Endodermal cell (in vitro differentiated cells): ENCODE results near the gene GPR6. TPM values are rescaled to one million over a fixed set of nuclear protein-coding genes. Genes with fewer than 3 reads are reported as not detected.

ENCODE experiments used
- DNase-seq: peaks from one replicate; pipeline ENCODE4 v3.0.0-alpha.2; 2017
- H3K27ac ChIP-seq: 2 replicates; pipeline ENCODE4 v1.5.1; 2013; ENCODE audit warnings: mild to moderate bottlenecking, low read depth, low read length, moderate library complexity
- H3K27me3 ChIP-seq: 2 replicates; pipeline ENCODE4 v1.6.1; 2013; ENCODE audit warnings: mild to moderate bottlenecking, low read length, moderate library complexity; ENCODE audit not compliant: insufficient read depth, control insufficient read depth, poor library complexity, severe bottlenecking
- H3K36me3 ChIP-seq: 2 replicates; pipeline ENCODE4 v1.7.0; 2013; ENCODE audit warnings: mild to moderate bottlenecking, low read length, moderate library complexity; ENCODE audit not compliant: control insufficient read depth, insufficient read depth
- H3K4me1 ChIP-seq: one replicate; pipeline ENCODE4 v1.7.0; 2013; ENCODE audit warnings: low read length; ENCODE audit not compliant: control insufficient read depth, insufficient read depth
- H3K4me3 ChIP-seq: 2 replicates; pipeline ENCODE4 v1.5.1; 2013; ENCODE audit warnings: mild to moderate bottlenecking, low read length, moderate library complexity
- H3K9ac ChIP-seq: 2 replicates; pipeline ENCODE4 v1.6.1; 2013; ENCODE audit warnings: mild to moderate bottlenecking, low read length, moderate library complexity; ENCODE audit not compliant: poor library complexity, severe bottlenecking; ENCODE audit errors: extremely low read depth
- H3K9me3 ChIP-seq: 2 replicates; pipeline ENCODE4 v1.6.1; 2013; ENCODE audit warnings: mild to moderate bottlenecking, low read length, moderate library complexity; ENCODE audit not compliant: control insufficient read depth
- H3K27ac Mint-ChIP-seq: 2 replicates; pipeline ENCODE4 v1.8.0; 2020; ENCODE audit warnings: mixed read lengths
- H3K27me3 Mint-ChIP-seq: 2 replicates; pipeline ENCODE4 v1.8.0; 2021; ENCODE audit warnings: mild to moderate bottlenecking, mixed read lengths; ENCODE audit not compliant: insufficient read depth
- H3K36me3 Mint-ChIP-seq: 2 replicates; pipeline ENCODE4 v1.8.0; 2020; ENCODE audit warnings: low read depth, mixed read lengths
- H3K4me1 Mint-ChIP-seq: 2 replicates; pipeline ENCODE4 v1.8.0; 2020; ENCODE audit warnings: mixed read lengths
- H3K4me3 Mint-ChIP-seq: 2 replicates; pipeline ENCODE4 v1.8.0; 2020; ENCODE audit warnings: mild to moderate bottlenecking, moderate library complexity, mixed read lengths
- H3K9me3 Mint-ChIP-seq: 2 replicates; pipeline ENCODE4 v1.8.0; 2020; ENCODE audit warnings: mild to moderate bottlenecking, mixed read lengths
- WGBS, 2 experiments: methylation state at CpG; one replicate each; pipeline versions ENCODE4 v1.1.5 to v1.1.7; 2013; ENCODE audit warnings: missing lambda C conversion rate in 2 of 2, mixed read lengths in 1 of 2; ENCODE audit not compliant: insufficient coverage in 1 of 2, insufficient read length in 1 of 2; 5-methylcytosine and 5-hydroxymethylcytosine counted together
- total RNA-seq, 2 donors: library from RNA; stranded (reverse); fragmentation: NEBNext Ultra II Directional in 1 of 2; extraction: Animal tissue kit (Norgen Biotek cat#: 25700) in 1 of 2; gene quantifications; 2 replicates in 1 of 2; 3 replicates in 1 of 2; pipeline ENCODE4 v1.2.1, GENCODE V29; 2021
- TF ChIP-seq, protein P1 (sequence below): fragments of 200-600 bp; sonication (generic); conservative IDR thresholded peaks from 2 replicates; pipeline ENCODE4 v1.5.0; 2021; ENCODE audit warnings: antibody characterized with exemption, mild to moderate bottlenecking

Gene GPR6
- total RNA-seq, 2 donors from 2014 or later: 0.24 TPM; not detected in 1

DNA sequence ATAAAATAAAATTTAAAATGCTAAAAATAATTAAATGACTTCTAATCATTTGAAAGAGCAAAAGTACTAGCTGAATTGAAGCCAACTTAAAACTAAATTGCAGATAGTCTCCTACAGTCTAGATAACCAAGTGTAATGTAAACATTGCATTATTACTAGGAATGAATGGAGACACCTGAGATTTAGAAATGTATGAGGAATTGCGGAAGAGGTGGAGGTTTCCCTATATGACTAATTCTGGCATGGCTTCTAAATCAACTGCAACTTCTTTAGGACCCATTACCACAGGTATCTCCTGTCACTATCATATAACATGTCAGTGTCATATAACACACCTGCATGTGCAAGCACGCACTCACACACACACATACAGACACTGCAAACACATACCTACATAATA is 13.2 kb upstream of the GPR6 start:
- H3K27ac ChIP-seq: no peak overlapping the region
- Mint-ChIP-seq H3K27ac (no peak overlapping the region), H3K4me1 (peaks cover 20% of the 10 kb centered on the region), H3K4me3 (no peak overlapping the region), H3K9me3 (peaks cover 3% of the 10 kb centered on the region), H3K36me3 (no peaks in the 10 kb centered on the region), H3K27me3 (peaks cover 11% of the 10 kb centered on the region)
- no peaks in the 10 kb centered on the region for H3K36me3 ChIP-seq
- H3K27me3 ChIP-seq: peaks cover 4% of the 10 kb centered on the region
- no peak for DNase-seq
- 88 to 100% methylated on average over 1 to 2 of the region's 2 CpGs for WGBS, 2 experiments
- H3K9me3 ChIP-seq: peaks cover 16% of the 10 kb centered on the region
- H3K4me1 ChIP-seq: peaks cover 9% of the 10 kb centered on the region
- TF ChIP-seq, protein P1, sequence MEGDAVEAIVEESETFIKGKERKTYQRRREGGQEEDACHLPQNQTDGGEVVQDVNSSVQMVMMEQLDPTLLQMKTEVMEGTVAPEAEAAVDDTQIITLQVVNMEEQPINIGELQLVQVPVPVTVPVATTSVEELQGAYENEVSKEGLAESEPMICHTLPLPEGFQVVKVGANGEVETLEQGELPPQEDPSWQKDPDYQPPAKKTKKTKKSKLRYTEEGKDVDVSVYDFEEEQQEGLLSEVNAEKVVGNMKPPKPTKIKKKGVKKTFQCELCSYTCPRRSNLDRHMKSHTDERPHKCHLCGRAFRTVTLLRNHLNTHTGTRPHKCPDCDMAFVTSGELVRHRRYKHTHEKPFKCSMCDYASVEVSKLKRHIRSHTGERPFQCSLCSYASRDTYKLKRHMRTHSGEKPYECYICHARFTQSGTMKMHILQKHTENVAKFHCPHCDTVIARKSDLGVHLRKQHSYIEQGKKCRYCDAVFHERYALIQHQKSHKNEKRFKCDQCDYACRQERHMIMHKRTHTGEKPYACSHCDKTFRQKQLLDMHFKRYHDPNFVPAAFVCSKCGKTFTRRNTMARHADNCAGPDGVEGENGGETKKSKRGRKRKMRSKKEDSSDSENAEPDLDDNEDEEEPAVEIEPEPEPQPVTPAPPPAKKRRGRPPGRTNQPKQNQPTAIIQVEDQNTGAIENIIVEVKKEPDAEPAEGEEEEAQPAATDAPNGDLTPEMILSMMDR: no peak
- no peak overlapping the region for H3K9ac ChIP-seq
- no peak overlapping the region for H3K4me3 ChIP-seq

DNA sequence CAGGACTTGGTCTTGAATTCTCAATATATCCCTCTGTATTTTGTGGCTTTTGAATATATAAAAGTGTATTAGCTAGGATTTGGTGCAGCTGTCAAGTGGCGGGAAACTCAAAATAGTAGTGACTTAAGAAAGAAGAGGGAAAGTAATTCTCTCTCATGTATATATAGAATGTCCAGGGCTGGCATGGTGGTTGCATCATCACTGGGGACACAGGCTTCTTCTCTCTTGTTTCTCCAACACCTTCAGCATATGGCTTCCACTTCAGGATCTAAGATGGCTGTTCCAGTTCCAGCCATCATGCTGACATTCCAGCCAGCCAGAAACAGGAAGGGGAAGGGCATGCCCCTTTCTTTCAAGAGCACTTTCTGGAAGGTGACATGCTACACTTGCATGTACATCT is 11.8 kb upstream of the GPR6 start:
- Histone ChIP-seq H3K36me3 (no peaks in the 10 kb centered on the region), H3K9me3 (peaks cover 16% of the 10 kb centered on the region), H3K27ac (no peak overlapping the region), H3K27me3 (peaks cover 4% of the 10 kb centered on the region), H3K4me3 (no peak overlapping the region), H3K9ac (no peak overlapping the region), H3K4me1 (peaks cover 9% of the 10 kb centered on the region)
- no peak overlapping the region for H3K4me3 Mint-ChIP-seq
- H3K9me3 Mint-ChIP-seq: peaks cover 3% of the 10 kb centered on the region
- DNase-seq: no peak
- H3K27ac Mint-ChIP-seq: no peak overlapping the region
- H3K36me3 Mint-ChIP-seq: no peaks in the 10 kb centered on the region
- H3K27me3 Mint-ChIP-seq: peaks cover 14% of the 10 kb centered on the region
- TF ChIP-seq, protein P1: no peak
- 100% methylated on average over 1 of the region's 1 CpG; no CpG with 5 or more reads in 1 of the 2 experiments for WGBS, 2 experiments
- H3K4me1 Mint-ChIP-seq: peaks cover 20% of the 10 kb centered on the region

DNA sequence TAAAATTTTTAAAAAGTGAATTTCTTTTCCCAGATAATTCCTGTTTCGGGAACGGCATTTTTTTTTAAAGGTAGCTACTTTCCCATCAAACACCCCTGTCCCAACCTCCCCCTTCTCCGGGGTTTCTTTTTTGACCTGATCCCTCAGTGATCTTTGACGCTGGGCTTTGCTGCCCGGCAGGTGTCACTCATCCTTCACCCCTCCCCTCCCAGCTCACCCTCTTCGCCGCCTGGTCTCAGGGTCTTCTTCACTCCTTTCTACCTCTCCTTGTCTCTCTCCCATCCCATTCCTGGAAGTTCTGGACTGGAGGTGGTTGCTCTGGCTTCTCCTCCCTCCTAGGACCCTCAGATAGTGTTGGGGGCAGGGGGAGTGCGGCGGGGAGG is 329 bp upstream of the GPR6 start:
- Mint-ChIP-seq H3K27me3 (peaks cover 80% of the 10 kb centered on the region), H3K4me1 (peaks cover 7% of the 10 kb centered on the region), H3K9me3 (no peaks in the 10 kb centered on the region), H3K4me3 (peak overlapping the region; percentile 67), H3K27ac (no peak overlapping the region), H3K36me3 (no peaks in the 10 kb centered on the region)
- Histone ChIP-seq H3K27me3 (peaks cover 83% of the 10 kb centered on the region), H3K27ac (no peak overlapping the region), H3K4me3 (peak overlapping the region; percentile 88), H3K36me3 (no peaks in the 10 kb centered on the region), H3K9me3 (no peaks in the 10 kb centered on the region), H3K9ac (no peak overlapping the region), H3K4me1 (no peaks in the 10 kb centered on the region)
- TF ChIP-seq, protein P1: peak; percentile 29
- DNase-seq: no peak
- WGBS, 2 experiments: 10 to 19% methylated on average over 3 to 9 of the region's 9 CpGs
